CD4-positive, alpha-beta T cell (primary cell): Measurements from ENCODE around the gene FYN. TPM values are rescaled to one million over a fixed set of nuclear protein-coding genes. Genes with fewer than 3 reads are reported as not detected.

Source experiments
- ATAC-seq: fragments of 200-7000 bp; cut with Tn5 transposase; one replicate; pipeline ENCODE4 v1.10.0; 2022; ENCODE audit warnings: mild to moderate bottlenecking; ENCODE audit not compliant: poor library complexity
- CTCF ChIA-PET: fragments of 350-600 bp; sonication (Branson Sonifier 250); formaldehyde crosslinking; loops from one replicate; lab custom pipeline; 2021; ENCODE audit warnings: antibody characterized with exemption, inconsistent platforms; lab: Charles Lee
- POLR2A ChIA-PET: fragments of 350-600 bp; sonication (Branson Sonifier 250); formaldehyde crosslinking; loops from one replicate; lab custom pipeline; 2021; ENCODE audit warnings: antibody characterized with exemption, inconsistent platforms; lab: Charles Lee
- DNase-seq, 14 experiments: peaks; one replicate each; pipeline ENCODE4 v3.0.0-alpha.2; 2013 to 2020; ENCODE audit warnings: mixed read lengths in 2 of 14
- H3K27ac ChIP-seq, 2 donors: one replicate each; pipeline versions ENCODE4 v1.5.1 to v1.7.0; 2013; ENCODE audit warnings: low read length in 2 of 2, low read depth in 1 of 2, mild to moderate bottlenecking in 1 of 2
- H3K27me3 ChIP-seq, 2 experiments: 1 replicate in 1 of 2; 2 replicates in 1 of 2; pipeline versions ENCODE4 v1.6.1 to v1.7.0; 2013; ENCODE audit warnings: low read length in 2 of 2, control low read depth in 1 of 2, mild to moderate bottlenecking in 1 of 2, moderate library complexity in 1 of 2; ENCODE audit not compliant: insufficient read depth in 2 of 2, control insufficient read depth in 1 of 2
- H3K36me3 ChIP-seq: one replicate; pipeline ENCODE4 v1.6.1; 2013; ENCODE audit warnings: low read length, control low read depth; ENCODE audit not compliant: insufficient read depth
- H3K4me1 ChIP-seq: one replicate; pipeline ENCODE4 v1.6.1; 2013; ENCODE audit warnings: low read length, control low read depth; ENCODE audit not compliant: insufficient read depth
- H3K4me3 ChIP-seq: one replicate; pipeline ENCODE4 v1.5.1; 2013; ENCODE audit warnings: mild to moderate bottlenecking, low read length, moderate library complexity
- H3K9me3 ChIP-seq, 2 experiments: 1 replicate in 1 of 2; 2 replicates in 1 of 2; pipeline versions ENCODE4 v1.6.1 to v1.7.0; 2013; ENCODE audit warnings: low read length in 2 of 2, mild to moderate bottlenecking in 2 of 2, control low read depth in 1 of 2, moderate library complexity in 1 of 2; ENCODE audit not compliant: control insufficient read depth in 1 of 2, insufficient read depth in 1 of 2
- H3K27ac Mint-ChIP-seq: one replicate; pipeline ENCODE4 v1.8.0; 2020; ENCODE audit warnings: mixed read lengths
- H3K27me3 Mint-ChIP-seq: one replicate; pipeline ENCODE4 v1.8.0; 2021; ENCODE audit warnings: mixed read lengths
- H3K36me3 Mint-ChIP-seq: one replicate; pipeline ENCODE4 v1.8.0; 2021; ENCODE audit warnings: low read depth, mixed read lengths
- H3K4me1 Mint-ChIP-seq: one replicate; pipeline ENCODE4 v1.8.0; 2021; ENCODE audit warnings: low read depth, mixed read lengths
- H3K4me3 Mint-ChIP-seq: one replicate; pipeline ENCODE4 v1.8.0; 2020; ENCODE audit warnings: mild to moderate bottlenecking, mixed read lengths
- H3K9me3 Mint-ChIP-seq: one replicate; pipeline ENCODE4 v1.8.0; 2020; ENCODE audit warnings: mixed read lengths
- CTCF ChIP-seq: fragments of 200-600 bp; IDR thresholded peaks from one replicate; pipeline ENCODE4 v1.8.0; 2022; ENCODE audit warnings: antibody characterized with exemption, mild to moderate bottlenecking
- intact Hi-C, 2 experiments: fragments of 100-400 bp; cut with DNase I in 1 of 2; cut with micrococcal nuclease in 1 of 2; formaldehyde crosslinking; loops; one replicate each; pipeline versions ENCODE4 v1.15.1 to v1.9.0; 2023 to 2025; cut with DNase I, micrococcal nuclease
- total RNA-seq, 174 experiments: library from RNA in 2 of 174; stranded (reverse) in 2 of 174; gene quantifications; one replicate each; pipeline ENCODE4 v1.2.3 and lab custom pipeline; 2021 to 2026

The FYN gene
- total RNA-seq, 2 experiments from 2014 or later = 419 TPM

- ATAC-seq (no peak), DNase-seq (peak in 1 of 14 experiments; percentile 43)
- Histone ChIP-seq H3K27ac (peak overlapping the region; percentile 54 to 67), H3K9me3 (no peaks in the 10 kb centered on the region), H3K27me3 (no peaks in the 10 kb centered on the region), H3K4me1 (peaks cover 83% of the 10 kb centered on the region), H3K4me3 (no peak overlapping the region), H3K36me3 (peaks cover 18% of the 10 kb centered on the region)
- H3K36me3 Mint-ChIP-seq = peaks cover 35% of the 10 kb centered on the region
- H3K27me3 Mint-ChIP-seq = no peaks in the 10 kb centered on the region
- H3K4me3 Mint-ChIP-seq = peak overlapping the region; percentile 43
- ChIA-PET CTCF (interaction anchor here (1.2 to 1.3 kb wide), 2 partner anchors 19 to 25 kb away, joined by 3 to 5 read pairs; no protein-coding TSS in a partner anchor), POLR2A (interaction anchor here (0.9 to 1.9 kb wide), 4 partner anchors 8 to 128 kb away, joined by 3 to 12 read pairs (median 5); partner anchors contain the start of gene FYN)
- no peaks in the 10 kb centered on the region for H3K9me3 Mint-ChIP-seq
- intact Hi-C loops = no loop called here
- peaks cover 16% of the 10 kb centered on the region for H3K4me1 Mint-ChIP-seq
- no peak for TF ChIP-seq CTCF
- no peak overlapping the region for H3K27ac Mint-ChIP-seq
Measured at GRCh38 chr6:111845441-111845871, 27.8 kb downstream of the FYN start.

- intact Hi-C loops = no loop called here
- Histone ChIP-seq H3K27ac (peak overlapping the region; percentile 54 to 67), H3K9me3 (no peaks in the 10 kb centered on the region), H3K36me3 (peaks cover 18% of the 10 kb centered on the region), H3K4me1 (peaks cover 86% of the 10 kb centered on the region), H3K4me3 (no peak overlapping the region), H3K27me3 (no peaks in the 10 kb centered on the region)
- DNase-seq (peak in 1 of 14 experiments; percentile 44), ATAC-seq (no peak)
- TF ChIP-seq CTCF = no peak
- Mint-ChIP-seq H3K4me1 (peaks cover 11% of the 10 kb centered on the region), H3K27ac (no peak overlapping the region), H3K4me3 (peak overlapping the region; percentile 43), H3K27me3 (no peaks in the 10 kb centered on the region), H3K9me3 (no peaks in the 10 kb centered on the region), H3K36me3 (peaks cover 35% of the 10 kb centered on the region)
- ChIA-PET POLR2A (interaction anchor here (0.9 to 1.9 kb wide), 5 partner anchors 26 to 128 kb away, joined by 4 to 12 read pairs (median 5); partner anchors contain the start of gene FYN), CTCF (interaction anchor here (1.1 to 1.5 kb wide), 6 partner anchors 15 to 38 kb away, joined by 3 to 5 read pairs (median 4); partner anchors contain the start of gene FYN)
Measured at GRCh38 chr6:111844921-111845320, 28.3 kb downstream of the FYN start.

- no peaks in the 10 kb centered on the region for H3K27me3 ChIP-seq
- Mint-ChIP-seq H3K9me3 (no peaks in the 10 kb centered on the region), H3K27ac (no peak overlapping the region), H3K4me3 (no peak overlapping the region), H3K36me3 (peaks cover 32% of the 10 kb centered on the region), H3K27me3 (no peaks in the 10 kb centered on the region), H3K4me1 (peaks cover 5% of the 10 kb centered on the region)
- ATAC-seq (no peak), DNase-seq (peak in 1 of 14 experiments; percentile 31)
- TF ChIP-seq CTCF = no peak
- H3K4me1 ChIP-seq = peaks cover 86% of the 10 kb centered on the region
- CTCF ChIA-PET = interaction anchor here (0.8 to 2.3 kb wide), 13 partner anchors 13 to 129 kb away, joined by 3 to 8 read pairs (median 3); partner anchors contain the start of gene FYN
- H3K27ac ChIP-seq = peak overlapping the region; percentile 54 to 67
- intact Hi-C loops = no loop called here
- POLR2A ChIA-PET = interaction anchor here (0.7 to 1.9 kb wide), 26 partner anchors 7 to 153 kb away, joined by 3 to 17 read pairs (median 5); partner anchors contain the start of gene FYN
- H3K36me3 ChIP-seq = peaks cover 13% of the 10 kb centered on the region
- H3K9me3 ChIP-seq = no peaks in the 10 kb centered on the region
- H3K4me3 ChIP-seq = no peak overlapping the region
Measured at GRCh38 chr6:111844376-111844775, 28.9 kb downstream of the FYN start.
